Psoas muscle (tissue), 8 donors: ENCODE data around the gene SOX8. TPM values are rescaled to one million over a fixed set of nuclear protein-coding genes. Genes with fewer than 3 reads are reported as not detected.
A peak's percentile ranks its signal among the peaks of the same experiment; 100 is the strongest.

Experiments
- ATAC-seq, 4 donors: fragments of 200-7000 bp; cut with Tn5 transposase; one replicate each; pipeline ENCODE4 v1.9.1; 2020; ENCODE audit warnings: moderate library complexity in 3 of 4, mild to moderate bottlenecking in 2 of 4
- DNase-seq, 2 donors: peaks; one replicate each; pipeline ENCODE4 v3.0.0-alpha.2; 2020
- H3K27ac ChIP-seq: fragments of 200-600 bp; one replicate; pipeline ENCODE4 v1.8.0; 2022
- H3K27me3 ChIP-seq, 3 donors: fragments of 200-600 bp in 1 of 3; one replicate each; pipeline versions ENCODE4 v1.6.1 to v1.8.0; 2013 to 2022; ENCODE audit warnings: low read length in 2 of 3, mild to moderate bottlenecking in 2 of 3, moderate library complexity in 1 of 3; ENCODE audit not compliant: insufficient read depth in 3 of 3
- H3K36me3 ChIP-seq, 2 donors: fragments of 200-600 bp in 1 of 2; one replicate each; pipeline versions ENCODE4 v1.6.1 to v1.8.0; 2013 to 2022; ENCODE audit warnings: low read depth in 1 of 2, mild to moderate bottlenecking in 1 of 2, moderate library complexity in 1 of 2; ENCODE audit not compliant: insufficient read depth in 1 of 2
- H3K4me1 ChIP-seq: fragments of 200-600 bp; one replicate; pipeline ENCODE4 v1.8.0; 2022
- H3K4me3 ChIP-seq: fragments of 200-600 bp; one replicate; pipeline ENCODE4 v1.8.0; 2022; ENCODE audit warnings: mild to moderate bottlenecking
- H3K9me3 ChIP-seq: fragments of 200-600 bp; one replicate; pipeline ENCODE4 v1.8.0; 2022
- CTCF ChIP-seq: fragments of 200-600 bp; IDR thresholded peaks from one replicate; pipeline ENCODE4 v1.8.0; 2022; ENCODE audit warnings: antibody characterized with exemption
- WGBS, 3 donors: extraction: QIAGEN DNeasy Blood & Tissue Kit; methylation state at CpG; one replicate each; pipeline versions ENCODE4 v1.1.6 to v1.1.7; 2013; 5-methylcytosine and 5-hydroxymethylcytosine counted together
- intact Hi-C, 2 donors: fragments of 100-400 bp; cut with DNase I; formaldehyde crosslinking; loops; one replicate each; pipeline versions ENCODE4 v1.11.0 to v1.14.2; 2022
- polyA plus RNA-seq, 3 donors: library from polyadenylated mRNA; stranded (reverse); fragments of 200-250 nt; gene quantifications; one replicate each; pipeline ENCODE4 v1.2.3, GENCODE V29; 2013
- total RNA-seq, 4 donors: library from RNA; stranded (reverse); fragmentation: NEBNext Ultra II Directional in 2 of 4; extraction: Animal tissue kit (Norgen Biotek cat#: 25700) in 2 of 4; gene quantifications; one replicate each; pipeline versions ENCODE4 v1.2.1 to v1.2.4, GENCODE V29; 2021 to 2023
- donor health status: healthy with polysubstance abuse.
- donor health status: DM: no; HTN: no; CAD: no; lungs with moderate emphysema.
- donor health status: Bipolar disorder and iron deficiency.
- donor health status: healthy.
- donor health status: DM: yes; HTN: yes; CAD: no.
- donor health status: DM: no; HTN: no; CAD: no.
- donor health status: DM: no; HTN: no; CAD: no.
- donor health status: DM: yes; HTN: yes; CAD: no.

Gene SOX8
- total and polyA plus RNA-seq, 7 donors, result 0.45 to 5.0 (median 0.74) TPM

- peak; percentile 94 to 97 for DNase-seq
- Histone ChIP-seq H3K4me1 (peaks cover 12% of the 10 kb centered on the region), H3K27ac (peak within 1 kb of the TSS; percentile 86), H3K4me3 (peak within 1 kb of the TSS; percentile 96), H3K36me3 (peaks cover 0 to 20% of the 10 kb centered on the region in 2 donors), H3K9me3 (no peaks in the 10 kb centered on the region), H3K27me3 (peaks cover 0 to 33% (median 6%) of the 10 kb centered on the region in 3 donors)
- no peak for TF ChIP-seq CTCF
- intact Hi-C loops, result no loop called here
- WGBS, 3 donors, result 7 to 12% (median 10%) methylated on average over 27 to 71 of the region's 71 CpGs
- ATAC-seq, result peak; percentile 85 to 98 (median 96)
Measured at GRCh38 chr16:970766-971581, 10.6 kb upstream of the SOX8 start, which contains the start of gene LMF1. LMF1 (minus strand) TSS chr16:970984; CDS start chr16:970980, 4 bp downstream.

GRCh38 chr16:971582-971905, 10.0 kb upstream of the SOX8 start:
- Histone ChIP-seq H3K4me1 (peaks cover 12% of the 10 kb centered on the region), H3K27ac (no peak overlapping the region), H3K36me3 (peaks cover 0 to 15% of the 10 kb centered on the region in 2 donors), H3K4me3 (no peak overlapping the region), H3K27me3 (peaks cover 0 to 39% (median 6%) of the 10 kb centered on the region in 3 donors), H3K9me3 (no peaks in the 10 kb centered on the region)
- intact Hi-C loops, result no loop called here
- WGBS, 3 donors, result 96 to 99% (median 97%) methylated on average over 5 of the region's 5 CpGs
- ATAC-seq (no peak), DNase-seq (no peak)
- TF ChIP-seq CTCF, result no peak

GRCh38 chr16:971981-972315, 9.6 kb upstream of the SOX8 start:
- intact Hi-C loops, result no loop called here
- Histone ChIP-seq H3K27me3 (peaks cover 0 to 43% (median 6%) of the 10 kb centered on the region in 3 donors), H3K36me3 (peaks cover 0 to 13% of the 10 kb centered on the region in 2 donors), H3K27ac (no peak overlapping the region), H3K4me1 (peaks cover 12% of the 10 kb centered on the region), H3K4me3 (no peak overlapping the region), H3K9me3 (no peaks in the 10 kb centered on the region)
- no peak for ATAC-seq
- no peak for DNase-seq
- no peak for TF ChIP-seq CTCF
- WGBS, 3 donors, result 82 to 86% (median 84%) methylated on average over 8 of the region's 8 CpGs

GRCh38 chr16:972316-973002, 9.1 kb upstream of the SOX8 start:
- TF ChIP-seq CTCF, result no peak
- H3K4me1 ChIP-seq, result peaks cover 12% of the 10 kb centered on the region
- H3K4me3 ChIP-seq, result no peak overlapping the region
- ATAC-seq (no peak), DNase-seq (no peak)
- 61 to 87% (median 75%) methylated on average over 29 to 32 of the region's 32 CpGs for WGBS, 3 donors
- no peak overlapping the region for H3K27ac ChIP-seq
- intact Hi-C loops, result no loop called here
- H3K9me3 ChIP-seq, result no peaks in the 10 kb centered on the region
- peaks cover 0 to 13% of the 10 kb centered on the region in 2 donors for H3K36me3 ChIP-seq
- peaks cover 0 to 46% (median 8%) of the 10 kb centered on the region in 3 donors for H3K27me3 ChIP-seq
